HG02938 (cell line): ENCODE data around the gene PTGER2.

Experiments used
- ATAC-seq: cut with Tn5 transposase; IDR thresholded peaks from one replicate; pipeline ENCODE4 v1.9.1; 2021; ENCODE audit warnings: mild to moderate bottlenecking, moderate library complexity; ENCODE audit not compliant: unreplicated experiment

The PTGER2 gene

GRCh38 chr14:52336241-52336640, 22.1 kb downstream of the PTGER2 start:
- ATAC-seq: no peak

DNA sequence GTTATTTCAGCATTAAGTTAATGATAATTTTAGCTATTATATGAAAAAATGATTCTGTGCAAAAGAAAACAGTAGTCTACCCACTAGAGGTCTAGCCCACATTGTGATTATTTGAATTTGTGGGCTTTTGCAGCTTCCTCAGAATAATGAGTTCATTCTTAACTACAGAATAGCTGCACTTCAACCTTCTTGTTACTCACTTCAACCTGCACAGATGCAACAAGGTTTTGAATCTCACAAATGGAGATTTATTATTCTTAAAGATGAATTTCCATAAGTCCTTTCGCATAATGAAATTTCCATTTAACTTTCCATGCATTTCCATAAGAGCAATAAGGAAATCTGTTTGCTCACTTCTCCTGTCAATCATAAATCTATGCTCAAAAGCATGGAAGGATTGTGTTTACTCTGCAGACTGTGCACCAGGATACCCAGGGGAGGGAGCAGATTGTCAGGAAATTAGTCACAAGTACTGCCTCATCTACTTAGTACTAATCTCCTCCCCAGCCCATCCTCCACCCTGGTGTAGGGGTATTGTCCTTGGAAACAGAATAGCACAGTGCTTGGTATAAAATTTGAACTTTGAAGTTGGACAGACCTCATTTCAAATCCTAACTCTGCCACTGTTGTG, 24.1 kb downstream of the PTGER2 start:
- ATAC-seq: no peak

DNA sequence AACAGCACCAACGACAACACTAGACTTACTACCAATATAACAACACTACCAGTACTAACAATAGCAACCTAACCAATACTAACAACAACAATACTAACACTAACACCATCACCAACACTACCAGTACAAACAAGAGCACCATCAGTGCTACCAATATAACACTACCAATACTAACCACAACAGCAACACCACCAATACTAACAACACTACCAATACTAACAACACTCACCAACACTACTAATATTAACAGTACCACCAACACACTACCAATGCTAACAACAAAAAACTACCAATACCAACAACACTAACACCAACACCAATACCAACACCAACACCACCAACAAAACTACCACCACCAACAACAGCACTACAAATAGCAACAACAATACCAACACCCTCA, 25.1 kb downstream of the PTGER2 start:
- no peak for ATAC-seq

DNA sequence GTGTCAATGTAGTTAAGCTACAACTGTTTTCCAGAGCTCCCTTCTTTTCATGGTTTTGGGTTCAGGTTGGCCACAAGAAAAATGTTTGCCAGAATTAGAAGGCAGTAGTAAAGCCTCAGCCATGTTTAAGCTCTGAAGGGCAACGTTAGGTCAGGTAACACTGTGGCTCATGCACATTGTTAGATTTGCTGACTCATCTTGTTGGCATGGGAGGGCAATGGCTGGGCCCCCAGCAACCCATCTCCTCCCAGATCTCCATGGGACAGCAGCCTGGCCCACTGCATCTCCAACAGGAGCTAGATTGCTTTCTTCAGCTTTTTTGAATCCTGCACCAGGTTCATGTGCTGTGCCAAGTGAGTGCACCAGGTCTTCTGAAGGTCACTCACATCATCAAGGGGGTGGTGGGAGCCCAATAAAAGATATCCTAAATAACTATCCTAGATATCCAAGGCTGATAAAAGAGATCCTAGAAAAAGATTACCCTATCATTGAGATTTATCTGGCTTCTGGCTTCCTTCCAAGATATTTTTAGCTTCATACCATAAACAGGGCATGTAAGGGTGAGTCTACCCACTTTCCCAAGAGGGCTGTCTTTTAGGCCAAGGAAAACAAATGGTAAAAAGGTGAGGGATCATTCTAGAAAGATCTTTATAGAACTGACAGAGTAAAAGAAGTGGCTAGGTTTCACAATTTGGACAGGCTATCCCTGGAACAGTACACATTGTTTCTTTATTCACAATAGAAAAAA, 28.9 kb downstream of the PTGER2 start:
- ATAC-seq: no peak

- no peak for ATAC-seq
Measured at GRCh38 chr14:52346778-52347177, 32.7 kb downstream of the PTGER2 start.

DNA sequence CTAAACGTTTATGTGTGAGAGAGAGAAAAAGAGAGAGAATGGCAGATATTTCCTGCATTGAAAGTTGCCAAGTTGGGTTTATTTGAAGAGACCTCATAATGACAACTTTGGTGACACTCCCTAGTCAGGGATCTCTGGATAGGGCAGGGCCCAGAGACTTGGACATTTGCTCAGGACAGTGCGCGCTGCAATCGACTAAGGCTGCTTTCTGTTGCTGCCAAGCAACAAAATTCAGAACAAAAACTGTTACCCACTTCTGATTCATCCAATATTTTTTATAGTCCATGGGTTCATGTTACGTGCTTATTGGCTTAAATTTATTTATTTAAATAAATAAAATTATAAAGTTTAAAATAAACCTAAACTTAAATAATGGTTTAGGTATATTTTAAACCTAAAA, 34.2 kb downstream of the PTGER2 start:
- no peak for ATAC-seq

DNA sequence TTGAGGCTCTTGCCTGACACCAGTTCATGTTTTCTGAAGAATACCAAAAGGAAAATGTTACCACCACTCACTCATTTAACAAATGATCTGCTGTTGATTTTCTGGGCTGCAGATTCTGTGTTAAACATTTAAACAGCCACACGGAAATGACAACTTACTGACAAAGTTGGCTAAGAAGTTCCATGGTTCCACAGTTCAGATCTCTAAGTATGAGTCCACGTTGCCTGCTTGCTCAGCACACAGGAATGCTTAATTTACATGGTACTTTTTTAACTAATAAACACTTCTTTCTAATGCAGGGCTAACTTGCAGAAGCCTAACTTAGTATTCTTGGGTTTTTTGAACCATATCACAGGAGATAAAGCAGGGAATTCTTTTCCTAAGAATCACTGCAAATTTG, 34.7 kb downstream of the PTGER2 start:
- ATAC-seq: no peak

GRCh38 chr14:52349731-52350130, 35.6 kb downstream of the PTGER2 start:
- ATAC-seq: no peak

GRCh38 chr14:52350445-52350844, 36.3 kb downstream of the PTGER2 start:
- ATAC-seq: no peak

DNA sequence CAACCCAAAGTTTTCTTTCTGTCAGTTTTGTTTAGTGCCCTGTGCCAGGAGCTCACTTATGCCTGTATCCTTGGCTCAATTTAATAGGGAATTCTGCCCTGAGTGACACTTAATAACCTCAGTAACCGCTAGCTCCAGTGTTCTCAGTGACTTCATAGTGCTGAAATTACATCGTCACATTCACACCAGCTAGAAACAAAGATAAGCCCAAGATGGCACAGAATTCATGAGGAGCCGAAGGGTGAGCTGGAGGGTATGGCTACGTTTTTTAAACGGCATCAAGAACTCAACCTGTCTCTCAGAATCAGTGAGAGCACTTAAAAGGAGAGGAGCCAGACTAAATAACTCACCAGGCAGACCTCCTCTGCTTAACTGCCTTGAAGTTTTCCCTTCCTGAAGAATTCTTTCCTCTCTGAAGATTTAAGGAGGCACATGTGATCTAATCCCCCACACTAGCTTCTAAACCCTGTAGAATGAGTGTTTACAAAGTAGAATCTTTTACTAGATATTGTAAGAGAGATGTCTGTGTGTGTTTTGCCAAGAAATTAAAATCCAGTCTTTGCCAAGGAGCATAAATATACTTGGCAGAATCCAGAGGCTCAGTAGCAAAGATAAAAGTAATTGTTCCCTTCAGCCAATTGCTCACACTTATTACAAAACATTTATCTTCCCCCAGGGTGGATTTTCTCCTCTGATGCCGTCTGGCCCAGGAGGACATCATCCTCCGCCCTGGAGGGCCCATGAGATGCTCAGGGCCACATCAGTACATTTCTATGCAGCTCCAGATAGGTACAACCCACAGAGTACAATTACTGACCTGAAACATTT, 37.3 kb downstream of the PTGER2 start:
- ATAC-seq: no peak

DNA sequence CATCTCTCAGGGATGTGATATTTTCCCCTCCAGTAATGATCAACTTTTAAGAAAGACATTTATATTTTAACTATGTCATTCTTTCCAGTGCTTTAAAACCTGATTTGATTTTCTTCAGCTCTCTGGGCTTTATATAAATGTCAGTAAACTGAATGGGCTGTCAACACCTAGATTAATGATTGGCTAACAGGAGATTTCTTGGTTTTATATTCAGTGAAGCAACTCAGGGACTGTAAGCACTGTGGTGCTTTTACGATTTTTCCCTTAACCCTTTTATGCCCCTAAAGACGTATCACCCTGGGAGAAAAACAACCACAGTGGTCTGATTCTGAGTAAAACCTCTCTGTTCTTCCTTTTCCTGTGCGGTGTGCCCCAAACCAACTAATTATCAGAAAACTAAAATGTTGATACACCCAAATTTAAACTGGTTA, 38.0 kb downstream of the PTGER2 start:
- ATAC-seq: no peak

- no peak for ATAC-seq
Measured at GRCh38 chr14:52352569-52352968, 38.5 kb downstream of the PTGER2 start.

DNA sequence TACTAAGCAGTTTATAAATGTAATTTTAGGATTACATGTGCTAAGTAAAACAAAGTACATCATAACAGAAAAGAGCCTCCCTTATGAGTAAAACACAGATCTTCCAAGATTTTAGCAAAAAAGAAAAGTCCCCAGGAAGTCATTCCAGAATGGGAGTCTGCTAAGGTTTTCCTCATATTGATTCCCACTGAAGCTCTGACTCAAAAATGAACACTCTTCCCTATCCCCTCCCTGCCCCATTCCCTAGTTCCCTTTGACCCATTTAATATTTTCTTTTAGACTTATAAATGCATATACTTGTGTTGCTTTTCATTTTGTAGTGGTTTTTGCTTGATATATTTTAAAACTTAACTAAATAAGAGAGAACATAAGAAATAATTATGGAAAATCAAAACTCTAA, 40.1 kb downstream of the PTGER2 start:
- no peak for ATAC-seq

GRCh38 chr14:52355016-52355431, 40.9 kb downstream of the PTGER2 start:
- ATAC-seq: no peak

DNA sequence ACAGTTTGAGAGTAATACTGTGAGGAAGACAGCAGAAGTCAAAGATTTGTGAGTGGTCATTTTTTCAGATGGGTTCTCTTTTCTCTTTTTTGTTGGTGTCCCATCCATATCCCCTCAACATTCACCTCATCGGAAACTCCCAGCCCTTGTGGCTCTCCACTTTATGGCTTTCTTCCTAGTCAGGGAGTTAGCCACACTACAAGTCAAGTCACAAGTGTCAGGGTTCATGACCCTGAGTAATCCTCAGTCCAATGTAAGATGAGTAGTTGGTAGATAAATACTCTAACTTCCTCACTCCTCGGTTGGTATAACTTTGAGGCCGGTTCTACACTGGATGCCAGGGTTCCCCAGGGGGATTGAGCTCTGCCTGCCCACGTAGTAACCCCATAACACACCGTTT, 41.4 kb downstream of the PTGER2 start:
- ATAC-seq: no peak

DNA sequence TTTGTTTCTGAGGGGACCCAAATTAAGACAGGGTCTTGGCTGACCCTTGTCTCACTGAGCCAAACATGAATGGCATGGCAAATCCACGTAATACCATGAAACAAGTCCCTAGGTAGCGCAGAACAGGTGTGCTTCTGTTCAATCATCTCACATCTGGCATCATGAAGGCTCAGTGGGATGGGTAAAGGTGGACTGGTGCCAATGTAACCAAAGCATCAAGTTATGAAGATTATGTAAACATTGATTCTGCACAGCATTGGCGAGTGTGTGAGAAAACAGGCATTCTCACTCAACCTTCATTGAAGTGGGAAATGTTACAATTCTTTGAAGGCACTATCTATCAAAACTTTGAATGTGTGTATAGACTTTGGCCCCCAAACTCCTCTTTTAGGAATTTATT, 41.9 kb downstream of the PTGER2 start:
- ATAC-seq: no peak

DNA sequence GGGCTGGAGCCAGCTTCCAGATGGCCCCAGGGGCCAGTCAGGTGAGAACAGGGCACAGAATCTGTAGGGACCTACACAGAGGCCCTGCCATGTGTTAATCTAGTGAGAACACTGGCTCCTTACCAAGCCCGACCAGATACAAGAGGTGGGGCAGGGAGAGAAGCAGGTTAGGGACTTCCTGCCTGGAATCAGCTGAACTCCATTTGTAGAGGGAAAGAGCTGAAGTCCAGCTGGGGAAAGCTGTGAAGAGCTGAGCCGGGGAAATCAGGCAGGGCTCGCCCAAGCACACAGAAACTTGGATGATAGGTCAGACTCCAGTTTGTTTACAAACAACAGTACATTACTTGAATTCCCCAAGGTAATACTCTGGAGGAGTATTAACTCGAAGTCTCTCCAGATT, 46.7 kb downstream of the PTGER2 start:
- ATAC-seq: no peak

GRCh38 chr14:52363041-52363704, 49.1 kb downstream of the PTGER2 start:
- ATAC-seq: no peak

DNA sequence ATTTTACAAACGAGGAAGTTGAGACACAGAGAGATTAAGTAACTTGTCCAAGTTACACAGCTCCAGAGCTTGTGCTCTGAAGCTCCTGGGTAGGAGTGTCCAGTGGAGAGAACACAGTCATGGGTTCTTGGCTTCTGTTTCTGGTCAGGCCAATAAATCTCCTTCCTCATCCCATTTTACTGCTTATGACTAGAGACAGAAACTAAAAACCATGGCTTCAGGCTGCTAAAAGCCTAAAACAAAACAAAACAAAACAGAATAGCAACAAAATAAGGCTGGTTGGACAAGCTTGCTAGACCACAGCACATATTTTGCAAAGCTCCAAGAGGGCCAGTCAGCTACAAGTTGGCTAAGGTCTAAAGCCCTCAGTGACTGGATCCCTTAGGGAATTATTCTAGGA, 49.8 kb downstream of the PTGER2 start:
- ATAC-seq: no peak

DNA sequence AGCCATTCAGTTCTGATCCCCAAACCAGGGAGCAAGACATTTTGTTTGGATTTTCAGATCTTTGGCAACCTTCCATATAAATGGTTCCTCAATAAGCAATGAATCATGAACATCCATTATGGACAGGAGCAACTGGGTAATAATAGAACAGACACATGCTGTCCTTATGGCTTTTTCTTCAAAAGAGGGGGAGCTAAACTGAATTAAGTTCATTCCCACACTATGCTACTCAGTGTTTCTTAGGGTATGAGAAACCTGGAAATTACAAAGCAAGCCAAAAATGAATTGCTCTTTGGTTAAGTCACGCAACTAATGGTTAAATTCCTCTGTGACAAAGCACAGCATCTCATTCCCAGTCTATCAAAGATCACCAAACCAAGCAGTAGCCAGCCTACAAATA, 51.0 kb downstream of the PTGER2 start:
- ATAC-seq: no peak

DNA sequence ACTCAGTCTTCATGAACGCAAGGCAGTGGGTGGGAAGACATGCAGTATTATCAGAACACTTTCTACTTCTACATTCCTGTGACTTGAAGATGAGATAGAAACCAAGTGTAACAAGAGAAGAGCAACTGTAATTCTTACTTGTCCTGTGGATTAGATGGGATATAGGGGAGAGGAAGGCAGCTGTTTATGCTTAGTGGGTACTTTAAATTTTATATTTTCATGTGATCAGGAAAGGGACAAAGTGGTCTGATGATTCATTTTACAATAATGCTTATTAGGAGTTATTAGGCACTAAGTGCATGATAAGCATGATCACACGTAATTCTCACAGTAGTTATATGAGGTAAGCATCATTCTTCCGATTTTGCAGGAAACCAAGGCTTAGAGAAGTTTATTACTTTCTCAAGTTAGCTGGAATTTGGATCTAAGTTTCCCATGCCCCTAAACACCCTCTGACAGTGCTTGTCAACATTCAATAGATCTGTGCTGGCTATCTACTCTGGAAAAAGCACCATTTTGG, 52.7 kb downstream of the PTGER2 start:
- no peak for ATAC-seq
